ENCODE data around the gene ZNF423. TPM values are rescaled to one million over a fixed set of nuclear protein-coding genes. Genes with fewer than 3 reads are reported as not detected.

Gene ZNF423
- total RNA-seq, 1 experiment from 2014 or later, result 0.20 TPM

DNA sequence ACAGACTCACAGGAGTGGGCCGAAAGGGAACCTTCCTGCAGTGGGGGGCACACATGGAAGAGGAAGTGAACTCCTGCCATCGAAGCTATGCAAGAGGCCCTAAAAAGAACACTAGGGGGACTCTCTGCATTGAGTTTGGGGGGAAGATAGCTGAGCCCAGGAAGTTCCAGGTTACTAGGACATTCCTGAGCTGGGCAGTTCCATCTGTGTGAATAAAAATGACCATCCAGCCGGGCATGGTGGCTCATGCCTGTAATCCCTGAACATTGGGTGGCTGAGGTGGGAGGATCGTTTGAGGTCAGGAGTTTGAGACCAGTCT is 211.8 kb downstream of the ZNF423 start:
- ChIA-PET POLR2A (no interaction called here), CTCF (interaction anchor here (1.1 kb wide), 1 partner anchor 278 kb away, joined by 10 read pairs; no protein-coding TSS in a partner anchor)
- no peaks in the 10 kb centered on the region for H3K36me3 Mint-ChIP-seq (ENCODE audit: insufficient read depth, unreplicated experiment)
- TF ChIP-seq CTCF (IDR thresholded peaks at IDR 0.05; ENCODE audit: insufficient read depth in 1 of 2, low read depth in 1 of 2, low read length in 1 of 2, severe bottlenecking in 1 of 2, unreplicated experiment in 1 of 2), result peak in 1 of 2 experiments; percentile 18
- no TSS peak for BruUV-seq (replicated peaks)
- DNase-seq, result no peak
- Histone ChIP-seq H3K27me3 (replicated peaks; ENCODE audit: control insufficient read depth, insufficient read depth, low read length) (peaks cover 4% of the 10 kb centered on the region), H3K9me3 (peaks cover 20% of the 10 kb centered on the region), H3K4me3 (ENCODE audit: low read depth, low read length) (no peak overlapping the region), H3K36me3 (ENCODE audit: control insufficient read depth, insufficient read depth, low read length) (no peaks in the 10 kb centered on the region), H3K4me1 (no peaks in the 10 kb centered on the region)
- peaks cover 23% of the 10 kb centered on the region for H3K9me3 Mint-ChIP-seq (ENCODE audit: unreplicated experiment)
- no peaks in the 10 kb centered on the region for H3K4me1 Mint-ChIP-seq (ENCODE audit: low read depth, unreplicated experiment)
- H3K27me3 Mint-ChIP-seq (ENCODE audit: insufficient read depth, unreplicated experiment), result peaks cover 3% of the 10 kb centered on the region
- intact Hi-C loops (cut with micrococcal nuclease; ENCODE audit: unreplicated experiment), result no loop called here
- H3K27ac Mint-ChIP-seq (ENCODE audit: unreplicated experiment), result no peak overlapping the region
- H3K4me3 Mint-ChIP-seq (ENCODE audit: unreplicated experiment), result no peak overlapping the region

DNA sequence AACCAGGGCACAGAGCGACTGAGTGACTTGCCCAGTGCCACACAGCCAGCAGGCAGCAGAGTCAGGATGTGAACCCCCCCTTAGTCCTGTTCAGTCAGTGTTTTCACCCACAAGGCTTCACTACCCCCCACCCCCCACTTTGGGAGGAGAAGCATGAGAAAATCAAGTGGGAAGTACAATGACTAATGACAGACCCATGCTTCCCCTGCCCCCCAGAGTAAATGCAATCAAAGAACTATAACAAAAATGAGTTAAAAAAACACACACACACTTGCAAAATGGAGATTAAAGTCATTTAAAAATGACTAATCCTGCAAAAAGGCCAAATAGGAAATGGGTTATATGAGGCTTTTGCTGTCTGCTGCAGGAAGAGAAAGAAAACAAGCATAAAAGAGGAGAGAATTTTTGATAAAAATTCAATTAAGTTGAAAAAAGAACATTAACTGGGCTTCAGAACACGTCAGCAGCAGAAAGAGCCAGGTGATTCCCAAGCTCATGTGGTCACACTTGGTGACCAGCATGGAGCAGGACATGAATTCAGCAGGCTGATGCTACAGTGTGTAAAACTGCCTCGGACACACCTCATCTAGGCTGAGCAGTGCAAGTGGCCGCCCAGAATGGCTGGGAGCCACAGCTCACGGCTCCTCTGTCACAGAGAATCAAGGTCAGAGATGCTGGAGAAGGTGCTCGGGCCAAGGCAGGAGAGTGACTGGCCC is 212.3 kb downstream of the ZNF423 start:
- Mint-ChIP-seq H3K27me3 (ENCODE audit: insufficient read depth, unreplicated experiment) (peaks cover 3% of the 10 kb centered on the region), H3K27ac (ENCODE audit: unreplicated experiment) (no peak overlapping the region), H3K4me3 (ENCODE audit: unreplicated experiment) (no peak overlapping the region), H3K9me3 (ENCODE audit: unreplicated experiment) (peaks cover 18% of the 10 kb centered on the region), H3K4me1 (ENCODE audit: low read depth, unreplicated experiment) (no peaks in the 10 kb centered on the region), H3K36me3 (ENCODE audit: insufficient read depth, unreplicated experiment) (no peaks in the 10 kb centered on the region)
- no peaks in the 10 kb centered on the region for H3K4me1 ChIP-seq
- peaks cover 4% of the 10 kb centered on the region for H3K27me3 ChIP-seq (replicated peaks; ENCODE audit: control insufficient read depth, insufficient read depth, low read length)
- no peaks in the 10 kb centered on the region for H3K36me3 ChIP-seq (ENCODE audit: control insufficient read depth, insufficient read depth, low read length)
- ChIA-PET POLR2A (no interaction called here), CTCF (interaction anchor here (1.1 kb wide), 1 partner anchor 279 kb away, joined by 10 read pairs; no protein-coding TSS in a partner anchor)
- BruUV-seq (replicated peaks), result no TSS peak
- peaks cover 15% of the 10 kb centered on the region for H3K9me3 ChIP-seq
- intact Hi-C loops (cut with micrococcal nuclease; ENCODE audit: unreplicated experiment), result no loop called here
- H3K4me3 ChIP-seq (ENCODE audit: low read depth, low read length), result no peak overlapping the region
- TF ChIP-seq CTCF (IDR thresholded peaks at IDR 0.05; ENCODE audit: insufficient read depth in 1 of 2, low read depth in 1 of 2, low read length in 1 of 2, severe bottlenecking in 1 of 2, unreplicated experiment in 1 of 2), result no peak
- no peak for DNase-seq

DNA sequence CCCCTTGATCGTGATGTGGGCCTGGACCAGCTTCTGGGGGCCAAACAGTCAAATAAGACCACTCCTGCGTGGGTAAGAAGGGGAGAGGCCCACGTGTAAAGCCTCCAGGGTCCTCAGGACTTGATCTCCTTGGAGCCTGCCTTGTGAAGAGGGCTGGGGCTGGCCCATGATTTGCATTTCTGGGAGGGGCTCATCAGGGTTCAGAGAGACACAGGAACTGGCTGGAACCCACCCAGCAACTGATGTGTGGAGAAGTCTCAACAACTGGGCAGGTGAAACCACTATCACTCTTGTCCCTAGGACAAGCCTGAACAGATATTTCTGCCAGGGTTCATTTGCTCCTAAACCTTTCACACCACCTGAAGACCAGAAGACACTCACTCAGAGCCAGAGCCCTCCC is 214.7 kb downstream of the ZNF423 start:
- Histone ChIP-seq H3K36me3 (ENCODE audit: control insufficient read depth, insufficient read depth, low read length) (no peaks in the 10 kb centered on the region), H3K4me3 (ENCODE audit: low read depth, low read length) (no peak overlapping the region), H3K4me1 (no peaks in the 10 kb centered on the region), H3K27me3 (replicated peaks; ENCODE audit: control insufficient read depth, insufficient read depth, low read length) (peaks cover 4% of the 10 kb centered on the region), H3K9me3 (no peaks in the 10 kb centered on the region; the same call in 1 of the 2 replicates)
- Mint-ChIP-seq H3K4me1 (ENCODE audit: low read depth, unreplicated experiment) (no peaks in the 10 kb centered on the region), H3K9me3 (ENCODE audit: unreplicated experiment) (no peaks in the 10 kb centered on the region), H3K27ac (ENCODE audit: unreplicated experiment) (no peak overlapping the region), H3K36me3 (ENCODE audit: insufficient read depth, unreplicated experiment) (no peaks in the 10 kb centered on the region), H3K4me3 (ENCODE audit: unreplicated experiment) (no peak overlapping the region), H3K27me3 (ENCODE audit: insufficient read depth, unreplicated experiment) (peaks cover 15% of the 10 kb centered on the region)
- DNase-seq, result no peak
- intact Hi-C loops (cut with micrococcal nuclease; ENCODE audit: unreplicated experiment), result no loop called here
- BruUV-seq (replicated peaks), result no TSS peak
- ChIA-PET POLR2A (no interaction called here), CTCF (no interaction called here)
- TF ChIP-seq CTCF (IDR thresholded peaks at IDR 0.05; ENCODE audit: insufficient read depth in 1 of 2, low read depth in 1 of 2, low read length in 1 of 2, severe bottlenecking in 1 of 2, unreplicated experiment in 1 of 2), result no peak
